Measurements from ENCODE around the gene MCM9.

MCM9 gene

GRCh38 chr6:118813775-118814174 is 121.2 kb downstream of the MCM9 start:
- TF ChIP-seq CTCF (IDR thresholded peaks at IDR 0.05; ENCODE audit: control extremely low read depth, extremely low read depth, low read depth, missing control alignments): no peak
- ChIA-PET POLR2A (no interaction called here), CTCF (interaction anchor here (1.0 to 4.2 kb wide), 3 partner anchors 10 to 248 kb away, joined by 4 to 19 read pairs (median 5); no protein-coding TSS in a partner anchor)
- no peak for DNase-seq (ENCODE audit: extremely low spot score)

GRCh38 chr6:118812970-118813369 is 122.0 kb downstream of the MCM9 start:
- no peak for DNase-seq (ENCODE audit: extremely low spot score)
- ChIA-PET POLR2A (no interaction called here), CTCF (interaction anchor here (1.0 to 4.2 kb wide), 3 partner anchors 9 to 247 kb away, joined by 4 to 19 read pairs (median 5); no protein-coding TSS in a partner anchor)
- TF ChIP-seq CTCF (IDR thresholded peaks at IDR 0.05; ENCODE audit: control extremely low read depth, extremely low read depth, low read depth, missing control alignments): no peak

- DNase-seq (ENCODE audit: extremely low spot score): peak; percentile 32
- CTCF ChIA-PET: interaction anchor here (2.0 to 3.9 kb wide), 2 partner anchors 10 to 24 kb away, joined by 6 to 26 read pairs; no protein-coding TSS in a partner anchor
These were observed 124.4 kb downstream of the MCM9 start for GRCh38 chr6:118810420-118811027.

GRCh38 chr6:118808793-118809638 is 125.9 kb downstream of the MCM9 start:
- TF ChIP-seq CTCF (IDR thresholded peaks at IDR 0.05; ENCODE audit: control extremely low read depth, extremely low read depth, low read depth, missing control alignments): peak; percentile 11
- POLR2A ChIA-PET: interaction anchor here (0.5 kb wide), 2 partner anchors 138 to 157 kb away, joined by 3 to 4 read pairs; no protein-coding TSS in a partner anchor
- DNase-seq (ENCODE audit: extremely low spot score): no peak
- CTCF ChIA-PET: interaction anchor here (0.7 to 3.9 kb wide), 16 partner anchors 8 to 183 kb away, joined by 3 to 26 read pairs (median 4); no protein-coding TSS in a partner anchor

More at GRCh38 chr6:118810420-118811027, 124.4 kb downstream of the MCM9 start:
- no peak for TF ChIP-seq CTCF (IDR thresholded peaks at IDR 0.05; ENCODE audit: control extremely low read depth, extremely low read depth, low read depth, missing control alignments)
- POLR2A ChIA-PET: no interaction called here

- DNase-seq (ENCODE audit: extremely low spot score): no peak
- ChIA-PET CTCF (interaction anchor here (1.0 to 4.5 kb wide), 5 partner anchors 9 to 239 kb away, joined by 3 to 32 read pairs (median 4); no protein-coding TSS in a partner anchor), POLR2A (no interaction called here)
- no peak for TF ChIP-seq CTCF (IDR thresholded peaks at IDR 0.05; ENCODE audit: control extremely low read depth, extremely low read depth, low read depth, missing control alignments)
These were observed 130.9 kb downstream of the MCM9 start for GRCh38 chr6:118804091-118804490.

- CTCF ChIA-PET: interaction anchor here (0.7 to 4.5 kb wide), 17 partner anchors 9 to 309 kb away, joined by 3 to 74 read pairs (median 7); no protein-coding TSS in a partner anchor
- TF ChIP-seq CTCF (IDR thresholded peaks at IDR 0.05; ENCODE audit: control extremely low read depth, extremely low read depth, low read depth, missing control alignments): no peak
- POLR2A ChIA-PET: no interaction called here
- DNase-seq (ENCODE audit: extremely low spot score): no peak
These were observed 133.7 kb downstream of the MCM9 start for GRCh38 chr6:118801257-118801656.
